HFF-Myc (cell line): Measurements from ENCODE around the gene MTFR2.

Source experiments
- DNase-seq: peaks from one replicate; pipeline ENCODE4 v3.0.0-alpha.2; 2011; ENCODE audit warnings: low read depth; ENCODE audit errors: extremely low read depth
- H3K4me3 ChIP-seq: replicated peaks from 2 replicates; pipeline ENCODE4 v1.5.1; 2011; ENCODE audit warnings: low read depth, mild to moderate bottlenecking, control low read depth, low read length
- TF ChIP-seq, protein P1 (sequence below): IDR thresholded peaks from 2 replicates; pipeline ENCODE4 v1.5.1; 2012; ENCODE audit warnings: mild to moderate bottlenecking, low read depth, low read length, control low read depth; ENCODE audit errors: missing control alignments

Gene MTFR2

DNA sequence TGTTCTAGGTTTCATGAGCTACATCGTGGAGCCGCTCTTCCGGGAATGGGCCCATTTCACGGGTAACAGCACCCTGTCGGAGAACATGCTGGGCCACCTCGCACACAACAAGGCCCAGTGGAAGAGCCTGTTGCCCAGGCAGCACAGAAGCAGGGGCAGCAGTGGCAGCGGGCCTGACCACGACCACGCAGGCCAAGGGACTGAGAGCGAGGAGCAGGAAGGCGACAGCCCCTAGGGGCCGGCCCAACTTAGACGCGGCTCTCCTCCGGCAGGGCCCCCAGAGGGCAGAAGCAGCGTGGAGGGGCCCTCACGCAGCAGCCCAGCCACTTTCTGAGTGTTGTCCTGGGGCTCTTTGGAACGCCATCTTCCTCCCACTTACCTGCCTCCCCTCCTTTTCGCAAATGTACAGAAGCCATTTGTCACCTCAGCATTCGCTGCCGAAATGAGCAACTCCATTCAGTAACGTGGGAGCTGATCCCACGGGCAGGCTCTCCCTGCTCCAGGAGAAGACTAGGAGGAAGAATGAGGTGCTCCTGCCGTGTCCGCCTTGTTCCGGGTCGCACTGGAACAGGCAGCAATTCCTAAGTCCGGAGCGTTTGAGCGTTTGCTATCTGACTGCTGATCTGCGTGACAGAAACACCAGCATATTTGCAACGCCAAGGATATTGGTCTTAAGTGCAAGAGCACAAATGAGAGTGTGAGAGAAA is 58.4 kb downstream of the MTFR2 start:
- no peak overlapping the region for H3K4me3 ChIP-seq
- no peak for DNase-seq
- TF ChIP-seq, protein P1, sequence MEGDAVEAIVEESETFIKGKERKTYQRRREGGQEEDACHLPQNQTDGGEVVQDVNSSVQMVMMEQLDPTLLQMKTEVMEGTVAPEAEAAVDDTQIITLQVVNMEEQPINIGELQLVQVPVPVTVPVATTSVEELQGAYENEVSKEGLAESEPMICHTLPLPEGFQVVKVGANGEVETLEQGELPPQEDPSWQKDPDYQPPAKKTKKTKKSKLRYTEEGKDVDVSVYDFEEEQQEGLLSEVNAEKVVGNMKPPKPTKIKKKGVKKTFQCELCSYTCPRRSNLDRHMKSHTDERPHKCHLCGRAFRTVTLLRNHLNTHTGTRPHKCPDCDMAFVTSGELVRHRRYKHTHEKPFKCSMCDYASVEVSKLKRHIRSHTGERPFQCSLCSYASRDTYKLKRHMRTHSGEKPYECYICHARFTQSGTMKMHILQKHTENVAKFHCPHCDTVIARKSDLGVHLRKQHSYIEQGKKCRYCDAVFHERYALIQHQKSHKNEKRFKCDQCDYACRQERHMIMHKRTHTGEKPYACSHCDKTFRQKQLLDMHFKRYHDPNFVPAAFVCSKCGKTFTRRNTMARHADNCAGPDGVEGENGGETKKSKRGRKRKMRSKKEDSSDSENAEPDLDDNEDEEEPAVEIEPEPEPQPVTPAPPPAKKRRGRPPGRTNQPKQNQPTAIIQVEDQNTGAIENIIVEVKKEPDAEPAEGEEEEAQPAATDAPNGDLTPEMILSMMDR = no peak

DNA sequence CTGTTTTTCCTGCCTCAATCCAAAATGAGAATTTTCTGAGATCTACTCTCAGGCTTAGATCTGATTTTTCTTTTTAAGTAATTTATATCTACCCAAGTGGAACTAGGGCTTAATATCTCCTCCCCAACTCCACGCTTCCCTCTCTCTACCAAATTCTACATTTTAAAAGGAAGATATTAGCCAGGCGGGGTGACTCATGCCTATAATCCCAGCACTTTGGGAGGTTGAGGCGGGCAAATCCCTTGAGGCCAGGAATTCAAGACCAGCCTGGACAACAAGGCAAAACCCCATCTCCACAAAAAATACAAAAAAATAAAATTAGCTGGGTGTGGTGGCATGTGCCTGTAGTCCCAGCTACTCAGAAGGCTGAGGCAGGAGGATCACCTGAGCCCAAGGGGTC is 61.0 kb downstream of the MTFR2 start:
- H3K4me3 ChIP-seq = no peak overlapping the region
- TF ChIP-seq, protein P1 = no peak
- no peak for DNase-seq

- DNase-seq = no peak
- no peak overlapping the region for H3K4me3 ChIP-seq
- TF ChIP-seq, protein P1 = no peak
Observed at GRCh38 chr6:136188486-136188885, 61.6 kb downstream of the MTFR2 start.

DNA sequence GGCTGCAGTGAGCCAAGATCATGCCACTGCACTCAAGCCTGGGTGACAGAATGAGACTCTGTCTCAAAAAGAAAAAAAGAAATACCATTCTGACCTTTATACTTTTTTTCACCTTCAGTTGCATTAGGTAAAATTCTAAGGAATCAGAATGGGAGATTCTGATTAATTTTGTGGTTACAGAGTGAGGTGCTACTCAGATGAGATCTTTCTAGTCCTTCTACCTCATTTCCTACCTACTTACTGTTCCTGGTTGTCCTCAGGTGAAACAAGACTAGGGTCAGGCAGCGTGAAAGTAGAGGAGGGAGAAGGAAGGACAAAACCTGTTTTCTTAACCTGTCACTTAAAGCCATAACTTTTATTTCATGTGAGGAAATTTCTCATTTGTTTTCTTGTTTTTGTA is 63.7 kb downstream of the MTFR2 start:
- H3K4me3 ChIP-seq = no peak overlapping the region
- TF ChIP-seq, protein P1 = no peak
- DNase-seq = no peak

- TF ChIP-seq, protein P1 = no peak
- no peak for DNase-seq
- no peak overlapping the region for H3K4me3 ChIP-seq
Observed at GRCh38 chr6:136184738-136185137, 65.4 kb downstream of the MTFR2 start.

- H3K4me3 ChIP-seq = no peak overlapping the region
- DNase-seq = no peak
- TF ChIP-seq, protein P1 = no peak
Observed at GRCh38 chr6:136181861-136182260, 68.2 kb downstream of the MTFR2 start.

DNA sequence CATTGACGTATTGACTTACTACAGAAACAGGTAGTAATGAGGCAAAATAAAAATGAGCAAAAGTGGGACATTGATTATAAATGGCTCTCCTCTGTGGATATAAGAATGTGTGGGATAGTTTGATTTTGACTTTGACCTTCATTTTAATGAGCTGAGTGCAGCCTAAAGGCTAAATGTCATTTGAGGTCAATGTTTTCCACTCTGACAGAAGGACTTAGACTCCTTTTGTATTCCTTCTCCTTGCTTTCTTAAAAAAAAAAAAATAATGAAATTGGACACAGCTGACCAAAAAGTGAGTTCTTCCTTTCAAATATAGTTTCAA is 68.6 kb downstream of the MTFR2 start:
- DNase-seq = no peak
- TF ChIP-seq, protein P1 = no peak
- H3K4me3 ChIP-seq = no peak overlapping the region
